Astrocyte of the spinal cord (primary cell): ENCODE results near the gene KIF5C.

ENCODE experiments used
- DNase-seq: peaks from one replicate; pipeline ENCODE4 v3.0.0; 2011; ENCODE audit warnings: low read depth, low spot score
- H3K4me3 ChIP-seq: 2 replicates; pipeline ENCODE4 v1.5.1; 2011; ENCODE audit warnings: low read depth, mild to moderate bottlenecking, low read length, moderate library complexity
- in situ Hi-C: cut with HindIII; loops from 2 replicates; pipeline ENCODE4 v1.10.0; 2017; ENCODE audit warnings: low sequenced_read_pairs
- TF ChIP-seq, protein P1 (sequence below): IDR thresholded peaks from 2 replicates; pipeline ENCODE4 v1.5.1; 2012; ENCODE audit warnings: low read depth, mild to moderate bottlenecking, low read length, inconsistent platforms

Gene KIF5C

DNA sequence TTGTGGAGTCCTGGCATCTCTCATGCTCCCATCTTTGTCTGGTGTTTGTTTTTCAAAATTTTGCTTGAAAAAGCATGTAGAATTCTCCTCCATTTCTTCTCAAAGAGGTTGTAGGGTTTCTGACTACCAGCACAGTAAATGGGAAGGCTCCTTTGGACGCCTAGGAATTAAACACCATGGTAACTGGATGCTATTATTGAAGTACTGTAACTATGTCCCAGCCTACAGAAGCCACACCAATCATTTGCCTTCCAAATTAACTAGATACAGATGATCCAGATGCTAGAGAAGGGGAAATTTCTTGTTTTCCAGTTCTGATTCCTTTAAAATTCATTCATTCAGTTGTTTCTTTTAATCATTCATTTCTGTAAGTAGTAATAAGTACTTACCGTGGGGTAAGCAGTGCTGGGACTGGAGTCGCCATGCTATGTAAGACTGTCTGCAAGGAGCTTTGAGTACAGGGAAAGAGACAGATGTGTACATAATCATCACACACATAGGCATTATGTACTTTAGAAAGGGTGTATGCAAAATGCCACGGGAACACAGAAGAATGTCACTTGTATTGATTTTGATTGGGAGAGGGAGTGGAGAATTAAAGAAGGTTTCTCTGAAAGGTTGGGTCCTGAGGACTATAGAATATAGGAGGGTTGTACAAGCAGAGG lies 49.6 kb downstream of the KIF5C start:
- DNase-seq: no peak
- in situ Hi-C loops: no loop called here
- TF ChIP-seq, protein P1, sequence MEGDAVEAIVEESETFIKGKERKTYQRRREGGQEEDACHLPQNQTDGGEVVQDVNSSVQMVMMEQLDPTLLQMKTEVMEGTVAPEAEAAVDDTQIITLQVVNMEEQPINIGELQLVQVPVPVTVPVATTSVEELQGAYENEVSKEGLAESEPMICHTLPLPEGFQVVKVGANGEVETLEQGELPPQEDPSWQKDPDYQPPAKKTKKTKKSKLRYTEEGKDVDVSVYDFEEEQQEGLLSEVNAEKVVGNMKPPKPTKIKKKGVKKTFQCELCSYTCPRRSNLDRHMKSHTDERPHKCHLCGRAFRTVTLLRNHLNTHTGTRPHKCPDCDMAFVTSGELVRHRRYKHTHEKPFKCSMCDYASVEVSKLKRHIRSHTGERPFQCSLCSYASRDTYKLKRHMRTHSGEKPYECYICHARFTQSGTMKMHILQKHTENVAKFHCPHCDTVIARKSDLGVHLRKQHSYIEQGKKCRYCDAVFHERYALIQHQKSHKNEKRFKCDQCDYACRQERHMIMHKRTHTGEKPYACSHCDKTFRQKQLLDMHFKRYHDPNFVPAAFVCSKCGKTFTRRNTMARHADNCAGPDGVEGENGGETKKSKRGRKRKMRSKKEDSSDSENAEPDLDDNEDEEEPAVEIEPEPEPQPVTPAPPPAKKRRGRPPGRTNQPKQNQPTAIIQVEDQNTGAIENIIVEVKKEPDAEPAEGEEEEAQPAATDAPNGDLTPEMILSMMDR: no peak
- no peak overlapping the region for H3K4me3 ChIP-seq

DNA sequence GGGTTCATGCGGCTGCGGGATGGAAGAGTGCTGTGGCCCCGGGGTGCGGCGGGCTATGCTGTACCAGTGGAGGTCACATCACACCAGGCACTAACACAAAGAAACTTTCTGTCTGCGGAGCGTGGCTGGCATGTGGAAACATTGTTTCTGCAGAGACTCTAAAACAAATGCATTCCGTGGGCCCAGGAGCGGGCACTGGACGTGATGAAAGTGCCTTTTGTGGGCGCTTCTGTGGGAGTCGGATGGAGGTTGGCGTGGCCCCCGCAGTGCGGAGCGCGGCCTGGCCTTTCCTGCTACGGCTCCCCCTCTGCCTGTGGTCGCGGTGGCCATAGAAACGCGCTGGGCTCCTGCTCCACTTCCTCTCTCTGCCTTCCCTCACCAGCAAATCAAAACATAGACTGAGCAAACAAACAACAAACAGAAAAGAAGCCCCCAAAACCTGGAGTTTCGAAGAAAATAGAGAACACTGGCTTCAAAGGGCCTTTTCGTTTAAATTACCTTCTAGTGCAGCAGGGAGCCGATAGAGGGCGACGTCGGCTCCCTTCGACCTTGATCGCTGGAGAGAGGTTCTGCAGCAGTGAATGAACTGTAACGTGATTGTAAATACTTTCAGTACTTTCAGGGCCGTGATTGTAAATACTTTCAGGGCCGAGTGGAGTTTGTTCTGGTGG lies 51.4 kb downstream of the KIF5C start:
- in situ Hi-C loops: no loop called here
- peak; percentile 42 for DNase-seq
- TF ChIP-seq, protein P1: peak; percentile 76
- H3K4me3 ChIP-seq: no peak overlapping the region

DNA sequence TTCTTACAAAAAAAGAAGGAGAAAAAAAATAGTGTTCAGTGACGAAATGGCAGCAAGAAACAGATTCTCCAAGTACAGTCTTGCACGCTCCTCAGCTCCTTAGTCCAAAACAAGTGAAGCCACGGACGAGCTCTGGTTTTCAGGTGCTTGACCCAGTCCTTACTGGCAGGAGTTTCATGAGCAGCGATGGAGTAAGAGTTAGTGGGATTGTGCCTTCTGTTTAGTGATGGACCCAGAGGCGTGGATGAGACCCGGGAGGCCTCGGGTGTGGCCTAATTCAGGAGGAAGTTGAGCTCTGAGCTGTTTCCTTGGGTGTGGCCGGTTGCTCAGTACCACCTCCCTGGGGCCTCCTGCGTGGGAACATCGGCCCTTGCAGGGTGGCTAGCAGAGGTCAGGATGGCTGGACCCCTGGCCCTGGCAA lies 52.0 kb downstream of the KIF5C start:
- TF ChIP-seq, protein P1: no peak
- DNase-seq: no peak
- no peak overlapping the region for H3K4me3 ChIP-seq
- in situ Hi-C loops: no loop called here

DNA sequence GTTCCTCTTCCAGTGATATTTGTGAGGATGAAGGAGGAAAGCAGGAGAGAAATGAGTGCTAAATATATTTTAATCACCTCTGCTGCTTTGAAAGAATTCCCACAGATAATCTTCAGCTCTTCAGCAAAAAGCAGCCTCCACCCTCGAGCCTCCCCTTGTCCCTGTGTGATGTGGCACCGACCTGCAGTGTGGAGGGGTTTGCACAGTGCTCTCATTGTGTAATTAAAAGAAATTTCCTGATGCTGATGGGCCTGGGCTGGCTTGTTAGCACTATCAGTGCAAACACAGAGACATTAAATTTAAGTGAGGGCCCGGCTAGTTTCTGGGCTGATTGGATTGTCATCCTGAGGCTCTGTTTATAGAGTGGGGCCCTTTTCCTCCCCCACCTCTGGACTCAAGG lies 53.4 kb downstream of the KIF5C start:
- TF ChIP-seq, protein P1: no peak
- no peak for DNase-seq
- no peak overlapping the region for H3K4me3 ChIP-seq
- in situ Hi-C loops: no loop called here

DNA sequence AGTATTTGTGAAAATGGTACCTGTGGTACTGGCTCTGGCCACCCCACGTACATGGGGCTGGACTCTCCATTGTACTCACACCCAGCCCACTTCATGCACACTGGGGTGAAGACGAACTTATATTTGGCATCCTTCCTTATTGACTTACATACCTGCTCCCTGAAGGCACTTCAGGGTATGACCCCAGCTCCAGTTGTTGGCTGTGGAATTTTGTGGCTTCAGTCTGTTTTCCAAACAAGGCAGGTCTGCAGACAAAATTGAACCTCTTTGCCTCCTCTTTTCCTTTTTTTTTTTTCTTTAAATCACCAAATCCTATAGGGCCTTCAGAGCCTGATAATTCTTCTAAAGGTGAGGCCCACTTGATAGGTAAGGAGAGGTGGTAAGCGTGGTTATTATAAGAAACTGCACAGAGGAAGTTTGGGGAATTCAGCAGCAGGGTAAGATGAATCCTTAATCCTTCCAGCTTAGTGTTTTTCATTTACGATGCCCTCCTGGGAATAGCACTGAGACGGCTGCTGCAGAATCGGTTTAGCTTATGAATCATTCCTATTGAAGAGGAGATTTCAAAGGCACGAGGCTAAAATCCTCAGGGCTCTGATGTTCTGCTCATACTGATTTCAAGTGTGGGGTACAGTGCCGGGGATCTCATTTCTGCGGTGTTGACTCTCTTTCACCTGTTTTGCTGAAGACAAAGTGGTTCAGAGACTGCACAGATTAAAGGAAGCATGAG lies 55.2 kb downstream of the KIF5C start:
- DNase-seq: no peak
- TF ChIP-seq, protein P1: no peak
- no peak overlapping the region for H3K4me3 ChIP-seq
- in situ Hi-C loops: no loop called here

DNA sequence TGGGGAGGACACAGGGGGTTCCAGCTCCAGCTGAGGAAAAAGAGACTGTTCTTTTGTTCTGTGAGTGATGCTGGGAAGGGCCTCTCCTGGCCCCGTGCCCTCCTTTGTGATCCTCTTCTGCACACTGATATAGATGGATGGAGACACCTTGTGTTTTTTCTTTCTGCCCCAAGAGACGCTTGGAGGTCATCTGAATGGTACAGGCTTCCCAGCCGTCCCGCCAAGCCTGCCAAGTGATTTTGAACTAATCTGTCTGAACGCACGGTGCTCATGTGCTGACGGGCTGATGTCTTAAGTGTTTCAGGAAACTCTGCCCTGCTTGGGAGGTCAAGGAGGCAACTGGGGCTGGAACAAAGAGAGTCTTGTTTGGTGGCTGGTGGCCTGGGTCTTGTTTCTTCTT lies 57.5 kb downstream of the KIF5C start:
- in situ Hi-C loops: no loop called here
- H3K4me3 ChIP-seq: no peak overlapping the region
- TF ChIP-seq, protein P1: no peak
- no peak for DNase-seq
